ENCODE data around the gene SERPINA3.
A peak's percentile ranks its signal among the peaks of the same experiment; 100 is the strongest.

SERPINA3 gene

DNA sequence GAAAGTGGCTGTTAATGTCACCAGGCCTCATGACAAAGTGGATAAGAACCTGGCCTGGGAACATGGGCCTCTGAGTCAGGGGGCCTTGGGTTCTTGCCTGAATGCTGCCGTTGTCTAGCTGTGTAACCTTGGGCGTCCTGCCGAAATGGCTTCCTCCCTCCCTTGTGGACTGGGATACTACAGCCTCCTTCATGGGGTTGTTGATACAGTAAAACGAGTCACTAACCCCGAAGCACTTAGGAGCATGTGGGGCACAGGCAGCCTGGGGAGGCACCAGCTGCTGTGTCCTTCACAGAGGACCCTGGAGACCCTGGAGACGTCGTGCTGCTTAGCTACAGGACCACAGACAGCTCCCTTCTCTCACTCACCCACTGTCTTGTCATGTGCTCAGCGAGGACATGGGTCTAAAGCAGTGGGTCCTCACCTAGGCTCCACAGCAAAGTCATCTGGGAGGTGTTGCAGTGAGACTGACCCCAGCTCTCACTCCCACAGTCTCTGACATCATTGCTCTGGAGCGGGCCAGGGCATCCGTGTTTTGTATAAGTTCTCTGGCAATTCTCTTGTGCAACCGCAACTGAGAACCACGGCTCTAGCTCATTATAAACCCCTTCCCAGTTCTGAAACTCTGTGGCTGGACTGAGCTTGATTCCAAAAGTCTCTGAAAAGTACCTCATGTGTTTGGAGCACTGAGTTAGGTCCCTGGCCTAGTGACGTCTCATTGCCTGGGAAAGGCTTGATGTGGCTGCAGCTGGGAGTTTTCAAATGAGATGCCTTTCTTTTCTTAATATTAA, 42.1 kb downstream of the SERPINA3 start:
- no peak for DNase-seq (ENCODE audit: low read depth, low spot score)

DNA sequence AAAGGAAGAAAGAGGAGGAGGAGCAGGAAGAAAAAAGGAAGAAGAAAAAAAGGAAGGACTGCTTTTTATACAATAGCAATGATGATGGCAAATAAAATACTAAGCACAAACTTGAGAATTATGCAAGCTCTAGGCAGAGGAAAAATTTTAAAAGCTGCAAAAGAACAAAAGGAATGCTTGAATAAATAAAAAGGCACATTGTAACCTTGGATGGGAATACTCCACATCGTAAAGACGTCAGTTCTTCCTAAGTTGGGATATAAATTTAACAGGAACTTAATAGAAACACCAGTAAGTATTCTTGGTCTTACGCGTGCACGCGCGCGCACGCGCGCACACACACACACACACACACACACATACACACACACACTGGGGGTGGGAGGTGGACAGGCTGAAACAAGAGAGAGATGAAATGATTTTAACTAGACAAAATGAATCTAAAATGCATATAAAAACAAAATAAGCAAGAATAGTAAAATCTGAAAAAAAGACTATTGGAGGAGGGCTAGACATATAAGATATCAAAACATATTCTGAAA, 43.0 kb downstream of the SERPINA3 start:
- no peak for DNase-seq (ENCODE audit: low read depth, low spot score)

DNA sequence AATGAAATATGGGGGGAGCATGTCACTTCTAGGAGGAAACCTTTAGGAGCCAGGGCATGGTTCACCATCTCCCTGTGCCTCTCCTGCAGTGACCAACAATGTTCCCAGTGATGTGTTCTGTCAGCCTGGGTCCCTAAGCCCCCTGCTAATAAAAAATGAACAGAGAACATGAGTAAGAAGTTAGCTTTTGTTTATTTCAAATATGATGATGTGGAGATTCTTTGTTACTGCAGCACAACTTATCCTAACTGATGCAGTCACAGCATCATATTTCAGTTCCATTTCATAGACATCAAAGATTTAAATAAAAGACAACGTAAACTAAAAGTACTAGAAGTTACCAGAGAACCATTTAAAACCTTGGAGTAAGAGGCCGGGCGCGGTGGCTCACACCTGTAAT, 43.9 kb downstream of the SERPINA3 start:
- DNase-seq (ENCODE audit: low read depth, low spot score) = no peak

DNA sequence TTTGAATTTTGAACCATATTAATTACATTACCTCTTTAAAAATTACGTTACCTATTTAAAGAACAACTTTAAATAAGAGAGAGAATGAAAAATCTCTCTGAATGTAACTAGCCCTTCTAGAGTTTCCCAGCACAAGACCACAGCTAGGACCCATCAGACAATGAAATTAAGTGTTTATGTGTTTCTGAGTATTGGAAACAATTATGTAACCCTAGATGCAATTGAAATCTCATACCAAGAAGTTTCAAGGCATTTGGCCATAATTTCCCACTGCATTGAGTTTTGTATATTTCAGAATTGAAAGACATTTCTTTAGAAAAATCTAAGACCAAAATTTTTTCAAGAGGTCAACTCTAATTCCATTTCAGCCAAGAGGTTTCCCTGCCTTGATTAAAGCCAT, 47.1 kb downstream of the SERPINA3 start:
- DNase-seq (ENCODE audit: low read depth, low spot score) = no peak

DNA sequence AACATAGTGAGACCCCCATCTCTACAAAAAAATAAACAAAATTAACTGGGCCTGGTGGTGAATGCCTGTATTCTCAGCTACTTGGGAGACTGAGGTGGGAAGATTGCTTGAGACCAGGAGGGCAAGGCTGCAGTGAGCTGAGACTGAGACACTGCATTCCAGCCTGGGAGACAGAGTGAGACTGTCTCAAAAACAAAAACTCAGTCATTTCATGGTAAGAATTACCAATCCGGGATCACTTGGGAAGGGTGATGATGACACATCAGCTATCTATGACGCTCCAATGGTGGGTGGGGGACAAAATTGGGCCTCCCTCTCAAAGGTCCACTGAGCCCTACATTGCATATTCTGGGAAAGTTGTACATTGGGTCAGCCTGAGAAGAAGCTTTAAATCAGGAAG, 47.7 kb downstream of the SERPINA3 start:
- no peak for DNase-seq (ENCODE audit: low read depth, low spot score)

- no peak for DNase-seq (ENCODE audit: low read depth, low spot score)
These were observed 48.2 kb downstream of the SERPINA3 start for GRCh38 chr14:94660306-94660946.

DNA sequence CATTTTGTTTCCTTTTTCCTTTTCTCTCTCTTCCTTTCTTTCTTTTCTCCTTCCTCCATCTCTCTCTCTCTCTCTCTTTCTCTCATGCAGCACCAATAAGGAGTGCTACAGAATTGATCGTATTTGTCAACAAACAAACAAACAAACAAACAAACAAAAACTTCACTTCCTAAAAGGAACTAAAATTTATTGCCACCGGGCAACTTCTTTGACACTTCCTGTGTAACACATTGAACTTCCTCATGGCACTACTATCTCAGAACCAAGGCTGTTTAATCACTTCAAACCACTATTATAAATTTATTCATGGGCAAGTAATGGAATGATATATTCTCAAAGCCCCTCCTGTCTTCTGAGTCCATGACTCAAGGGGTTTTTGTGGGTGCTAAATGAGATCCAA, 51.3 kb downstream of the SERPINA3 start:
- no peak for DNase-seq (ENCODE audit: low read depth, low spot score)

- DNase-seq (ENCODE audit: low read depth, low spot score) = no peak
These were observed 51.9 kb downstream of the SERPINA3 start for GRCh38 chr14:94663965-94664704.

- peak; percentile 83 for DNase-seq (ENCODE audit: low read depth, low spot score)
These were observed 52.9 kb downstream of the SERPINA3 start for GRCh38 chr14:94665121-94665520.

- no peak for DNase-seq (ENCODE audit: low read depth, low spot score)
These were observed 53.4 kb downstream of the SERPINA3 start for GRCh38 chr14:94665544-94665943.

GRCh38 chr14:94670692-94671285, 58.6 kb downstream of the SERPINA3 start:
- DNase-seq (ENCODE audit: low read depth, low spot score) = no peak

- DNase-seq (ENCODE audit: low read depth, low spot score) = no peak
These were observed 59.8 kb downstream of the SERPINA3 start for GRCh38 chr14:94671870-94672444.

GRCh38 chr14:94673071-94673470, 60.9 kb downstream of the SERPINA3 start:
- DNase-seq (ENCODE audit: low read depth, low spot score) = no peak

Measured in brain pericyte (primary cell).